ENCODE results near the gene CCDC63.

CCDC63 gene

DNA sequence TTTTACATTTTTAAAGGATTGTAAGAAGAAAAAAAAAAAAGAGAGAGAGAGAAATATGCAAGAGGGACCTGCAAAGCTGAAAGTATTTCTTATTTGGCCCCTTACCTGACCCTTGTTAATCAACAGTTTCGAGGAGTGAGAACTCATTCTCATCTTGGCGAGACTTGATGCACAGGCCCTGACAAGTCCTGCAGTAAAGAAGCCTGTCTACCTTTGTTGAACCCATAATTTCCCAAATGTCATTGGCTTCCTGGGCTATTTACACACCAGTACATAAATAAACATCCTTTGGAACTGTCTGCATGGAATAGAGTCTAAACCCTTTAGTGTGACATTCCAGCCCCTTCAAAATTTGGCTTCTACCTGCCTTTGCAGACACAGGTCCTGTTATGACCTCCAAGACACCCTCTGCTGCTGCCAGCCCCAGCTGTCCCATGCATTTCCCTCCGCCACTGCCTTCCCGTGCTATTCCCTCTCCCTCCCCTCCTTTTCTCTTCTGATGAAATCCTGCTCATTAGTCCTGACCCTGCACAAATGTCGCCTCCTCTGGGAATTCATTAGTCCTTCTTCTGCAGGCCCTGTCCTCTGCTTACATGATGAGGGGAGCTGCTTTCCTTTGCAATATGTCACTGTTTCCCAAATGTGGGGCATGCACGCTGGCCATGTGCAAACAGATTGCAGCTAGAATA, 38.5 kb downstream of the CCDC63 start:
- no peak for DNase-seq

GRCh38 chr12:110888256-110888991, 41.6 kb downstream of the CCDC63 start:
- no peak for DNase-seq

DNA sequence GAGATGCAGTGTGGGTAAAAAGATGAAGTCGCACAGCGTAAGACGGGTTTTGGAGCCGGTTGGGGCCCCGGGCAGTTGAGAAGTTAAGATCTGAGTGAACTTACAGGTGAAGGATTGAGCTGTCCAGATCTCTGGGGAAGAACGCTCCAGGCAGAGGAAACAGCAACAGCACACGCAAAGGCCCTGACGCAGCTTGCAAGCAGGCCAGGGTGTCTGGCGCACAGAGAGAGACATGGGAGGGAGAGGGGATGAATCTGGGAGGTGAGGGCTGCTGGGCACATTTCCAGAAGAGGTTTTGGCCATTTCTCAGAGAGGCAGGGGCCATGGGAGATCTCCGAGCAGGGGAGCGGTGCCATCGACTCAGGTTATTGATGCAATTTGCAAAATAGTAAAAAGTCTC, 42.6 kb downstream of the CCDC63 start:
- no peak for DNase-seq

- no peak for DNase-seq
Observed at GRCh38 chr12:110893956-110894355, 47.2 kb downstream of the CCDC63 start.

DNA sequence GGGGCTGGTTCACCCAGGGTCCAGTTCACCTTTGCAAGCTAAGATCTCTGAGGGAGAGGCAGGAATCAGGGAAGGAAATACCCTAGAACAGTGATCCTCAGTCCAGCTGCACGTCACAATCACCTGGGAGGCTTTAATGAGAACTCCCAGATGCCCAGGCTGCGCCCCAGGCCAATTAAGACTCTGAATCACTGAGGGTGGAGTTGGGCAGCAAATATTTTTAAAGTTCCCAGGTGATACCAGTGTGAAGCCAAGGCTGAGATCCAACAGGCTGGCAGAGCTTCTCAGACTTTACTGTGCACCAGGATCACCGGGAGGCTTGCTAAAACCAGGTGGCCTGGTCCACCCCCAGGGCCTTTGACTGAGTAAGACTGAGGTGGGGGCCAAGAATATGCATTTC, 49.8 kb downstream of the CCDC63 start:
- no peak for DNase-seq

DNA sequence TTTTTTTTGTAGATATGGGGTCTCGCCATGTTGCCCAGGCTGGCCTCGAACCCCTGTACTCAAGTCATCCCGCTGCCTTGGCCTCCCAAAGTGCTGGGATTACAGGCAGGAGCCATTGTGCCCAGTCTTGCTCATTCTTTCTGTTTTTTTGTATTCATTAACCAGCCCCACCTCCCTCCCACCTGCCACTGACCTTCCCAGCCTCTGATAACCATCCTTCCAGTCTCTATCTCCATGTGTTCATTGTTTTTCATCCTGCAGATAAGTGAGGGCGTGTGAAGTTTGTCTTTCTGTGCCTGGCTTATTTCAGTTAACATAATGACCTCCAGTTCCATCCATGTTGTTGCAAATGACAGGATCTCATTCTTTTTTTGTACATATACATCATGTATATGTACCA, 54.6 kb downstream of the CCDC63 start:
- DNase-seq = no peak

GRCh38 chr12:110903511-110903910, 56.7 kb downstream of the CCDC63 start:
- DNase-seq = no peak

- no peak for DNase-seq
Observed at GRCh38 chr12:110906083-110906482, 59.3 kb downstream of the CCDC63 start.

GRCh38 chr12:110906516-110906915, 59.7 kb downstream of the CCDC63 start:
- no peak for DNase-seq

GRCh38 chr12:110906985-110907384, 60.2 kb downstream of the CCDC63 start:
- no peak for DNase-seq

- DNase-seq = no peak
Observed at GRCh38 chr12:110907583-110907982, 60.8 kb downstream of the CCDC63 start.

GRCh38 chr12:110908377-110909152, 61.8 kb downstream of the CCDC63 start:
- no peak for DNase-seq

- DNase-seq = no peak
Observed at GRCh38 chr12:110912263-110912662, 65.5 kb downstream of the CCDC63 start.

- DNase-seq = no peak
Observed at GRCh38 chr12:110913119-110914056, 66.6 kb downstream of the CCDC63 start.

DNA sequence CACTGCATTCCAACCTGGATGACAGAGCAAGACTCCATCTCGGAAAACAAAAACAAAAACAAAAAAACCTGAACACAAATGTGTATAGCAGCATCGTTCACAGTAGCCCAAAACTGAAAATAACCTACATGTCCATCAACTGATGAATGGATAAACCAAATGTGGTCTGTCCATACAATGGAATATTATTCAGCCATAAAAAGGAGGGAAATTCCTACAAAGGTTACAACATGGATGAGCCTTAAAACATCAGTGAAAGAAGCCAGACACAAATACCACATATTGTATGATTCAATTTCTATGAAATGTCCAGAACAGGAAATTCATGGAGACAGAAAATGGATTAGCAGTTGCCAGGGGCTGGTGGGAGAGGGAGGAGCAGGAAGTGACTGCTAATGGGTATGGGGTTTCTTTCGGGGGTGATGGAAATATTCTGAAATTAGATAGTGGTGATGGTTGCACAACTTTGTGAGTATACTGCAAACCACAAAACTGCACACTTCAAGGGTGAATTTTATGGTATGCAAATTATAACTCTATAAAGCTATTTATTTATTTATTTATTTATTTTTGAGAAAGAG, 69.6 kb downstream of the CCDC63 start:
- DNase-seq = no peak

DNA sequence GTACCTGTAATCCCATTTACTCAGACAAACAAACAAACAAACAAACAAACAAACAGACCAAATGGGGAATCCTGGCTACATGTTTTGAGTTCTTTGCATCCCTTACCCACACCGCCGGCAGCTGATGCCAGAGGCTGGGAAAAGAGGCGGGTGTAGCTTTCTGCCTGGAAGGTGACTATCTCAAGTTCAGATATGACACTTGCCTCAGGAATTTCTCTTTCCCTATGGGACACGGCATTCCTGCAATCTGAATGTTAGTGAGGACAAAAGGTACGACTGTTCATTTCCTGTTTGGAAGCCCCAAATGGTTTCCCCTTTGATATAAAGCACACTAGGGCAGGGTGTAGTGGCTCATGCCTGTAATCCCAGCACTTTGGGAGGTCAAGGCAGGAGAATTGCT, 70.7 kb downstream of the CCDC63 start:
- no peak for DNase-seq

GRCh38 chr12:110917961-110918360, 71.2 kb downstream of the CCDC63 start:
- DNase-seq = no peak

GRCh38 chr12:110919720-110920119, 72.9 kb downstream of the CCDC63 start:
- no peak for DNase-seq

DNA sequence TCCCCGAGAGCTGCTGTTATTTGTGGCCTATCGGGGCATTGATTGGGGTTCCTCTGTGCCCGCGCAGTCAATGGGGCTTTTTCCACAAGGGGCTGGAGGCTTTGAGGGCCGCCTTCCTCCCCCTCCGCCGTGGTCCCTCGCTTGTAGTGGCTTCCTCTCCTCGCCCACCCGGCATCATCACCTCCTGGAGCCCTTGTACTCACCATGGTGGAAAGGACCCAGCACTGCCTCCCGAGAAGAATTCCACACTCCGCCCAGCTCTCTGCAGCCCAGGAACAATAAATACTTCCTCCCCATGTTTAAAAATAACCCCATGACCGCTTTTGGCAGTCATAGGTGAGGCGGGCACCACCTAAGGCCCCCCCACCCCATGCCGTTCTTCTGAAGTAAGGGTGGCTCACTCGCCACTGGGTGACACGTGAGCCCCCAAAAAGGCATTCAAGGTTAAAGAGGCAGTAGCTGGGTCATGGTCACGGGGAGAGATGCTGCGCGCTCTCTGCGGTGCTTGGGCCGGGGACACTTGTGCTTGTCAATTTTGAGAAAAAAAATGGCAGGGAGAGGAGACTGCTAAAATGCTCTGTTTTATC, 73.6 kb downstream of the CCDC63 start, which contains the start of gene MYL2:
Gene MYL2 (minus strand): TSS at position 256 of the 587 bp plus-strand sequence. CDS start 50 bp downstream, at position 206.
- no peak for DNase-seq

- peak in 1 of 58 donors; percentile 1 for DNase-seq
Observed at GRCh38 chr12:110921262-110921661, 74.5 kb downstream of the CCDC63 start.

All from anterior cingulate cortex (tissue), 58 donors.